ENCODE data around the gene TUB.

TUB gene

GRCh38 chr11:8109675-8110074 is 28.7 kb downstream of the TUB start:
- no peak for DNase-seq

DNA sequence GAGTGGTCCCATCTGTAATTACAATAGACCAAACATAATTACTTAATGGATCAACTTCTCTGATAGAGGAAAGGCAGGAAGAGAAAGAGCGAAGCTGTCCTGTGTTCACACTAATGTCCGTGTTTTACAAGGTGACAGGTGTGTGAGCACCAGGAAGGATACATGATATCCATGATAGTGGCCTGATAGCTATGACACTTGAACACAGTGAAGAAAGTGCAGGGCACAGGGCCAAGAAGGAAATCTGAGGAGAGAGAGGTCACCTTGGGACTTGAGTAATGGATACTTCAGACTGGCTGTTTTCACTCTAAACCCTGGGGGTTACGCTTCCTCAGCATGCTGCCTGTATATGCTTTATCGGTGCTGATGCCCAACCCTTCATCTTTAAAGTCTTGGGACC is 29.4 kb downstream of the TUB start:
- no peak for DNase-seq

DNA sequence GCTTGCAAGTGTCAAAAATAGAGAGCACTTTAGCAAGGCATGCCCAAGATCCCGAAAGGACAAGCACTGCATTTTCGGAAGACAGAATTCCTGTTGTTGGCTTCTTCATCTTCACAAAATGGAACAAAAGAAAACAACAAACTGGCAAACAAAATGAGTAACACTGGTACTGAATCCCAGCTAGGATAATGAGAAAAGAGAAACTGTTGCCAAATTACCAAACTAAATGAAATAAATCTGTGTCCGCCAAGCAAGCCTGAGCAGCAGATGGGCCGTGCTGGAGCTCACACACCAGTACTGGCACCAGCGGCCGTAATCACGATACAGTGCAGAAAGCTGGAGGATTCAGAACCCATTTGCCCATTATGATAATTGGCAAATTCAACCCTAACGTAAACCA is 30.6 kb downstream of the TUB start:
- no peak for DNase-seq

- DNase-seq: no peak
Measured at GRCh38 chr11:8122173-8122764, 41.3 kb downstream of the TUB start.

GRCh38 chr11:8126649-8127289 is 45.8 kb downstream of the TUB start:
- no peak for DNase-seq

GRCh38 chr11:8127447-8127846 is 46.4 kb downstream of the TUB start:
- DNase-seq: no peak

DNA sequence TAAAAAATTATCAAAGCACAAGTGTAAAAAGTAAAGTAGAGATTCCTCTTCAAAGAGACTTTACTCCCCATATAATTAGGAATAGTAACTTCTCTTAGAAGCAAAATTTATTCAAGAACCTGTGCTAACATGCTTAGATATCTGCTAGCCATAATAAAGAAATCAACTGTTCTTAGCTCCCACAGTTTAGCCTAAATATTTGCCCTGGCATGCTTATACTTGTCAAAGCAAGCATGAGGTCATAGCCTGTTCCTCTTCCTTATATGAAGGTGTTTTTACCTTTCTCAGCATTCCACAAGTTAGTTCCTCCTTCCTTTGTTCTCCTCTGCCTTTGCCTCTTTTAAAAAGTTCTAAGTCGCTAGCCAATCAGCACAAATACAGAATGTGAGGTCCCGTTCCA is 57.5 kb downstream of the TUB start:
- no peak for DNase-seq

GRCh38 chr11:8149726-8150125 is 68.7 kb downstream of the TUB start:
- no peak for DNase-seq

All from stimulated activated CD8-positive, alpha-beta memory T cell treated with anti-CD3 and anti-CD28 coated beads, Interleukin-4, amount 100 ng/mL, for 48 hours (primary cell).